GM19193 (cell line): ENCODE results near the gene ANXA8L1.
"Not testable (repeated sequence)": the region's sequence is repeated elsewhere in the genome, so short reads cannot be mapped to it uniquely, and the experiment has no call there.

ENCODE experiments used
- POLR2A ChIP-seq: IDR thresholded peaks from 4 replicates; pipeline ENCODE4 v1.6.1; 2011; ENCODE audit not compliant: insufficient read depth, insufficient read length; ENCODE audit errors: extremely low read depth

Gene ANXA8L1

GRCh38 chr10:46375406-46375805 lies at the start of gene ANXA8L1:
TSS of gene ANXA8L1 (plus strand) at chr10:46375776. CDS start at chr10:46375852, 76 bp downstream.
- not testable (repeated sequence) for TF ChIP-seq POLR2A

DNA sequence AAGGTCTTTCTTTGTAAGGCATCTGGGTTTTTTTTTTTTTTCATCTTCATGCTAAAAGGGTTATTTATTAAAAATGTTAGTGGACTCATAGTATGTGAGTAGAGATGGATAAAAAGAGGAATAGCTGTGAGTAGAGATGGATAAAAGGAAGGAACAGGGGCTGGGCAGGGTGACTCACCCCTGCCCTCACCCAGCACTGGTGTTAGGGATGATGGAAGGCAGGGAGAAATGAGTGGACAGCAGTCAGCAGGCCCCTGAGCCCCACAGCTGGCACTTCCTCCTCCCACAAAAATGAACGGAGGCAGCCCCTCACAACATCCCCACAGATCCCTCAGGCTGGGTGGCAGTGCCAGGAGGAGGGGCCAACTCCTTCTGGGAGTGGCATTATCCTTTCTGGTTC lies 49.5 kb upstream of the ANXA8L1 start:
- no peak for TF ChIP-seq POLR2A

DNA sequence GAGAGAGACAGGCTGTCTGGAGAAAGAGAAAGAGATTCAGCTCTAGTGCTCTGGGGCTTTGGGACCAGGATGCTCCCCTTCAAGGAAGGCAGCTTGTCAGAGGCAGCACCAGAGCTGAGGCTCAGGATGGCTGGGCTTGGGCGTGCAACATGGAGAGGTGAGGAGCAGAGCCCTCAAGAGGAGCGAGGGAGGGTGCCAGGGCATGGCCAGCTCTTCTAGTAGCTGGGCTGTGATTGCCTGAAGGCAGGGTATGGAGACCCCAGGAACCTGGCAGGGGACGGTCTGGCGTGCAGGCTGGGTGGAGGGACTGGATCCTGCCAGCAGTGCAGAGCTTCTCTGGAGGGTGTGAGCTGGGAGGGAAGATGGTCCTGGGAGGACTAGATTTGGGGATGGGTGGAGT lies 48.6 kb upstream of the ANXA8L1 start:
- no peak for TF ChIP-seq POLR2A

GRCh38 chr10:46327685-46328084 lies 47.9 kb upstream of the ANXA8L1 start:
- no peak for TF ChIP-seq POLR2A

- TF ChIP-seq POLR2A, result no peak
Observed at GRCh38 chr10:46328853-46329689, 46.5 kb upstream of the ANXA8L1 start.

DNA sequence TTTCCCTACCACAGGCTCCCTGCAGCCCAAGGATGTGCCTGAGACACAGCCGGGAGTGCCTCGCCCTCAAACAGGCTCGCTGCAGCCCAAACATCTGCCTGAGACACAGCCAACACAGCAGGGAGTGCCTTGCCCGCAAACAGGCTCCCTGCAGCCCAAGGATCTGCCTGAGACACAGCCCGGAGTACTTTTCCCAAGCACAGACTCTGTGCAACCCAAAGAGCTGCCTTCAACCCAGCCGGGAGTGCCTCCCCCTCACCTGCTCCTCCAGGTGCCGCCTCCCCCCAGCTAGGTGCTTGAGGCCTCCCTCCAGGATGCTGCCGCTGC lies 45.9 kb upstream of the ANXA8L1 start:
- TF ChIP-seq POLR2A, result no peak

DNA sequence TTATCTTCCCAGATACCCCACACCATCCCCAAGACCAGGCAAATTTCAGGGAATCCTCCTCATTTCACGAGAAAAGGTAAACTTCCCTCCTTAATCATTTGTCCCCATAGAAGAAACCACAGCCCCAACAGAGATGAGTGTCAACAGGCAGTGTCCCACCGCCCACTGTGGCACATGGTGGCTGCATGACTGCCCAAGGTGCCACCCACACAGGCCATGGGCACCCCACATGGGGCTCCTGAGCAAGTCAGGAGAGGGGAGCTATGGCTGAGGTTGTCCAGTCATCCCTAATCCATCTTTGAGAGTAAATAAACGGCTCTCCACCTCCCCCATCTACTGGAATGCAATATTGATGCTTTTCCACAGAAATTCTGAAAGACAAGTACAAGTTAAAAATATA lies 44.7 kb upstream of the ANXA8L1 start:
- TF ChIP-seq POLR2A, result no peak
